Measurements from ENCODE around the gene SETBP1.

The SETBP1 gene

GRCh38 chr18:44941516-44941915 lies 260.8 kb downstream of the SETBP1 start:
- no peak overlapping the region for H3K4me2 ChIP-seq
- TF ChIP-seq Cebpa-rat (IDR thresholded peaks at IDR 0.05): no peak
- H3K4me3 ChIP-seq: no peak overlapping the region
- H3K9ac ChIP-seq: no peak overlapping the region
- peaks cover 5% of the 10 kb centered on the region for H3K9me3 ChIP-seq
- peaks cover 10% of the 10 kb centered on the region for H3K4me1 ChIP-seq
- no peaks in the 10 kb centered on the region for H3K36me3 ChIP-seq
- H4K20me1 ChIP-seq: no peaks in the 10 kb centered on the region
- no peak overlapping the region for H3K27ac ChIP-seq
- no peaks in the 10 kb centered on the region for H3K27me3 ChIP-seq

- Histone ChIP-seq H3K4me2 (no peak overlapping the region), H3K27ac (no peak overlapping the region), H3K36me3 (no peaks in the 10 kb centered on the region), H3K9ac (no peak overlapping the region), H3K4me1 (peaks cover 10% of the 10 kb centered on the region), H3K4me3 (no peak overlapping the region), H3K27me3 (no peaks in the 10 kb centered on the region), H4K20me1 (no peaks in the 10 kb centered on the region), H3K9me3 (peaks cover 5% of the 10 kb centered on the region)
- no peak for TF ChIP-seq Cebpa-rat (IDR thresholded peaks at IDR 0.05)
These were observed 261.4 kb downstream of the SETBP1 start for GRCh38 chr18:44942073-44942472.

GRCh38 chr18:44943311-44943881 lies 262.7 kb downstream of the SETBP1 start:
- H3K4me2 ChIP-seq: no peak overlapping the region
- peaks cover 5% of the 10 kb centered on the region for H3K9me3 ChIP-seq
- H4K20me1 ChIP-seq: no peaks in the 10 kb centered on the region
- H3K4me3 ChIP-seq: no peak overlapping the region
- no peaks in the 10 kb centered on the region for H3K27me3 ChIP-seq
- no peak overlapping the region for H3K27ac ChIP-seq
- peaks cover 10% of the 10 kb centered on the region for H3K4me1 ChIP-seq
- TF ChIP-seq Cebpa-rat (IDR thresholded peaks at IDR 0.05): no peak
- no peaks in the 10 kb centered on the region for H3K36me3 ChIP-seq
- H3K9ac ChIP-seq: no peak overlapping the region; the same call in 1 of the 2 replicates

- no peaks in the 10 kb centered on the region for H3K27me3 ChIP-seq
- peaks cover 10% of the 10 kb centered on the region for H3K4me1 ChIP-seq
- peaks cover 5% of the 10 kb centered on the region for H3K9me3 ChIP-seq
- no peaks in the 10 kb centered on the region for H3K36me3 ChIP-seq
- H3K4me3 ChIP-seq: no peak overlapping the region
- no peak overlapping the region for H3K4me2 ChIP-seq
- TF ChIP-seq Cebpa-rat (IDR thresholded peaks at IDR 0.05): no peak
- no peaks in the 10 kb centered on the region for H4K20me1 ChIP-seq
- no peak overlapping the region for H3K27ac ChIP-seq
- no peak overlapping the region for H3K9ac ChIP-seq
These were observed 263.8 kb downstream of the SETBP1 start for GRCh38 chr18:44944461-44944860.

GRCh38 chr18:44945888-44946401 lies 265.3 kb downstream of the SETBP1 start:
- Histone ChIP-seq H4K20me1 (no peaks in the 10 kb centered on the region), H3K4me1 (peaks cover 10% of the 10 kb centered on the region), H3K27me3 (no peaks in the 10 kb centered on the region), H3K4me3 (no peak overlapping the region), H3K27ac (no peak overlapping the region), H3K9me3 (peaks cover 9% of the 10 kb centered on the region), H3K9ac (no peak overlapping the region), H3K36me3 (peaks cover 12% of the 10 kb centered on the region), H3K4me2 (no peak overlapping the region)
- no peak for TF ChIP-seq Cebpa-rat (IDR thresholded peaks at IDR 0.05)

GRCh38 chr18:44946529-44947113 lies 265.9 kb downstream of the SETBP1 start:
- no peaks in the 10 kb centered on the region for H3K27me3 ChIP-seq
- H4K20me1 ChIP-seq: no peaks in the 10 kb centered on the region
- peaks cover 19% of the 10 kb centered on the region for H3K36me3 ChIP-seq
- no peak overlapping the region for H3K4me3 ChIP-seq
- no peak overlapping the region for H3K27ac ChIP-seq
- peaks cover 12% of the 10 kb centered on the region; the same call in 1 of the 2 replicates for H3K9me3 ChIP-seq
- no peak overlapping the region for H3K9ac ChIP-seq
- H3K4me1 ChIP-seq: peaks cover 10% of the 10 kb centered on the region
- TF ChIP-seq Cebpa-rat (IDR thresholded peaks at IDR 0.05): no peak
- no peak overlapping the region for H3K4me2 ChIP-seq

GRCh38 chr18:44949967-44950366 lies 269.3 kb downstream of the SETBP1 start:
- no peaks in the 10 kb centered on the region for H4K20me1 ChIP-seq

GRCh38 chr18:44950685-44951195 lies 270.1 kb downstream of the SETBP1 start:
- no peaks in the 10 kb centered on the region for H3K4me1 ChIP-seq
- no peak overlapping the region for H3K27ac ChIP-seq
- H3K27me3 ChIP-seq: no peaks in the 10 kb centered on the region
- H3K36me3 ChIP-seq: peaks cover 26% of the 10 kb centered on the region
- no peak for TF ChIP-seq Cebpa-rat (IDR thresholded peaks at IDR 0.05)
- no peak overlapping the region for H3K9ac ChIP-seq
- H3K9me3 ChIP-seq: peaks cover 19% of the 10 kb centered on the region; the same call in 1 of the 2 replicates
- H3K4me2 ChIP-seq: no peak overlapping the region
- H4K20me1 ChIP-seq: no peaks in the 10 kb centered on the region
- no peak overlapping the region for H3K4me3 ChIP-seq

More at GRCh38 chr18:44949967-44950366, 269.3 kb downstream of the SETBP1 start:
- no peak overlapping the region for H3K4me2 ChIP-seq
- H3K9ac ChIP-seq: no peak overlapping the region
- peaks cover 26% of the 10 kb centered on the region for H3K36me3 ChIP-seq
- H3K27ac ChIP-seq: no peak overlapping the region
- no peak overlapping the region for H3K4me3 ChIP-seq
- no peak for TF ChIP-seq Cebpa-rat (IDR thresholded peaks at IDR 0.05)
- peaks cover 19% of the 10 kb centered on the region; the same call in 1 of the 2 replicates for H3K9me3 ChIP-seq
- no peaks in the 10 kb centered on the region for H3K4me1 ChIP-seq
- H3K27me3 ChIP-seq: no peaks in the 10 kb centered on the region

GRCh38 chr18:44951748-44952147 lies 271.1 kb downstream of the SETBP1 start:
- H3K27ac ChIP-seq: no peak overlapping the region
- H3K9ac ChIP-seq: no peak overlapping the region
- H3K36me3 ChIP-seq: peaks cover 26% of the 10 kb centered on the region
- H3K9me3 ChIP-seq: peaks cover 19% of the 10 kb centered on the region; the same call in 1 of the 2 replicates
- no peak for TF ChIP-seq Cebpa-rat (IDR thresholded peaks at IDR 0.05)
- no peaks in the 10 kb centered on the region for H3K27me3 ChIP-seq
- no peaks in the 10 kb centered on the region for H3K4me1 ChIP-seq
- H4K20me1 ChIP-seq: no peaks in the 10 kb centered on the region
- no peak overlapping the region for H3K4me3 ChIP-seq
- no peak overlapping the region for H3K4me2 ChIP-seq

- no peak overlapping the region for H3K4me3 ChIP-seq
- no peak overlapping the region for H3K4me2 ChIP-seq
- H3K27me3 ChIP-seq: no peaks in the 10 kb centered on the region
- peaks cover 10% of the 10 kb centered on the region for H3K4me1 ChIP-seq
- peaks cover 26% of the 10 kb centered on the region for H3K36me3 ChIP-seq
- H3K9me3 ChIP-seq: peaks cover 19% of the 10 kb centered on the region; the same call in 1 of the 2 replicates
- no peaks in the 10 kb centered on the region for H4K20me1 ChIP-seq
- no peak for TF ChIP-seq Cebpa-rat (IDR thresholded peaks at IDR 0.05)
- no peak overlapping the region for H3K9ac ChIP-seq
- no peak overlapping the region for H3K27ac ChIP-seq
These were observed 273.6 kb downstream of the SETBP1 start for GRCh38 chr18:44954257-44954656.
